ENCODE data around the gene HOXA6.

Gene HOXA6

GRCh38 chr7:27163288-27164044, 15.9 kb upstream of the HOXA6 start:
- WGBS = 16% methylated on average over 24 of the region's 24 CpGs
- Histone ChIP-seq H3K27me3 (ENCODE audit: insufficient read depth, low read length) (peaks cover 100% of the 10 kb centered on the region), H3K4me3 (ENCODE audit: low read length) (no peak overlapping the region), H3K4me1 (ENCODE audit: insufficient read depth, low read length) (no peaks in the 10 kb centered on the region), H3K9me3 (ENCODE audit: insufficient read depth, low read depth, low read length) (0 out of 2 replicates have a peak, but pooled peaks cover 4% of the 10 kb centered on the region), H3K27ac (ENCODE audit: low read depth, low read length) (no peak overlapping the region), H3K36me3 (ENCODE audit: insufficient read depth, low read length) (no peaks in the 10 kb centered on the region), H3K9ac (ENCODE audit: low read depth, low read length) (no peak overlapping the region)

- no peaks in the 10 kb centered on the region for H3K36me3 ChIP-seq (ENCODE audit: insufficient read depth, low read length)
- H3K27ac ChIP-seq (ENCODE audit: low read depth, low read length) = no peak overlapping the region
- H3K4me3 ChIP-seq (ENCODE audit: low read length) = no peak overlapping the region
- H3K4me1 ChIP-seq (ENCODE audit: insufficient read depth, low read length) = no peaks in the 10 kb centered on the region
- H3K27me3 ChIP-seq (ENCODE audit: insufficient read depth, low read length) = peaks cover 100% of the 10 kb centered on the region
- 70% methylated on average over 6 of the region's 7 CpGs for WGBS
- no peak overlapping the region for H3K9ac ChIP-seq (ENCODE audit: low read depth, low read length)
- H3K9me3 ChIP-seq (ENCODE audit: insufficient read depth, low read depth, low read length) = 0 out of 2 replicates have a peak, but pooled peaks cover 4% of the 10 kb centered on the region
Observed at GRCh38 chr7:27162561-27163287, 15.2 kb upstream of the HOXA6 start.

GRCh38 chr7:27161721-27162560, 14.4 kb upstream of the HOXA6 start:
- Histone ChIP-seq H3K27ac (ENCODE audit: low read depth, low read length) (no peak overlapping the region), H3K9me3 (ENCODE audit: insufficient read depth, low read depth, low read length) (peaks cover 7% of the 10 kb centered on the region; the same call in 1 of the 2 replicates), H3K4me1 (ENCODE audit: insufficient read depth, low read length) (no peaks in the 10 kb centered on the region), H3K27me3 (ENCODE audit: insufficient read depth, low read length) (peaks cover 100% of the 10 kb centered on the region), H3K9ac (ENCODE audit: low read depth, low read length) (no peak overlapping the region), H3K36me3 (ENCODE audit: insufficient read depth, low read length) (no peaks in the 10 kb centered on the region), H3K4me3 (ENCODE audit: low read length) (no peak overlapping the region)
- 17% methylated on average over 28 of the region's 30 CpGs for WGBS

GRCh38 chr7:27161214-27161720, 13.7 kb upstream of the HOXA6 start:
- H3K4me1 ChIP-seq (ENCODE audit: insufficient read depth, low read length) = no peaks in the 10 kb centered on the region; the same call in 1 of the 2 replicates
- no peak overlapping the region for H3K9ac ChIP-seq (ENCODE audit: low read depth, low read length)
- no peaks in the 10 kb centered on the region for H3K36me3 ChIP-seq (ENCODE audit: insufficient read depth, low read length)
- H3K9me3 ChIP-seq (ENCODE audit: insufficient read depth, low read depth, low read length) = peaks cover 8% of the 10 kb centered on the region; the same call in 1 of the 2 replicates
- H3K4me3 ChIP-seq (ENCODE audit: low read length) = peak overlapping the region; percentile 50
- H3K27me3 ChIP-seq (ENCODE audit: insufficient read depth, low read length) = peaks cover 100% of the 10 kb centered on the region
- WGBS = 7% methylated on average over 22 of the region's 27 CpGs
- H3K27ac ChIP-seq (ENCODE audit: low read depth, low read length) = no peak overlapping the region

GRCh38 chr7:27160546-27161213, 13.1 kb upstream of the HOXA6 start:
- Histone ChIP-seq H3K9me3 (ENCODE audit: insufficient read depth, low read depth, low read length) (peaks cover 8% of the 10 kb centered on the region; the same call in 1 of the 2 replicates), H3K9ac (ENCODE audit: low read depth, low read length) (no peak overlapping the region), H3K27ac (ENCODE audit: low read depth, low read length) (no peak overlapping the region), H3K27me3 (ENCODE audit: insufficient read depth, low read length) (peaks cover 100% of the 10 kb centered on the region), H3K36me3 (ENCODE audit: insufficient read depth, low read length) (no peaks in the 10 kb centered on the region), H3K4me1 (ENCODE audit: insufficient read depth, low read length) (no peaks in the 10 kb centered on the region; the same call in 1 of the 2 replicates), H3K4me3 (ENCODE audit: low read length) (peak overlapping the region; percentile 50)
- 6% methylated on average over 54 of the region's 54 CpGs for WGBS

GRCh38 chr7:27160145-27160545, 12.6 kb upstream of the HOXA6 start:
- 73% methylated on average over 19 of the region's 23 CpGs for whole genome bisulfite sequencing
- Histone ChIP-seq H3K9ac (ENCODE audit: low read depth, low read length) (no peak overlapping the region), H3K27ac (ENCODE audit: low read depth, low read length) (no peak overlapping the region), H3K36me3 (ENCODE audit: insufficient read depth, low read length) (no peaks in the 10 kb centered on the region), H3K4me1 (ENCODE audit: insufficient read depth, low read length) (no peaks in the 10 kb centered on the region; the same call in 1 of the 2 replicates), H3K27me3 (ENCODE audit: insufficient read depth, low read length) (peaks cover 100% of the 10 kb centered on the region), H3K9me3 (ENCODE audit: insufficient read depth, low read depth, low read length) (peaks cover 3% of the 10 kb centered on the region; the same call in 1 of the 2 replicates), H3K4me3 (ENCODE audit: low read length) (peak overlapping the region; percentile 50; the same call in 1 of the 2 replicates)

GRCh38 chr7:27159266-27160144, 11.9 kb upstream of the HOXA6 start:
- Histone ChIP-seq H3K9ac (ENCODE audit: low read depth, low read length) (no peak overlapping the region), H3K36me3 (ENCODE audit: insufficient read depth, low read length) (no peaks in the 10 kb centered on the region), H3K4me3 (ENCODE audit: low read length) (no peak overlapping the region), H3K4me1 (ENCODE audit: insufficient read depth, low read length) (no peaks in the 10 kb centered on the region; the same call in 1 of the 2 replicates), H3K9me3 (ENCODE audit: insufficient read depth, low read depth, low read length) (peaks cover 3% of the 10 kb centered on the region; the same call in 1 of the 2 replicates), H3K27ac (ENCODE audit: low read depth, low read length) (no peak overlapping the region), H3K27me3 (ENCODE audit: insufficient read depth, low read length) (peaks cover 100% of the 10 kb centered on the region)
- WGBS = 78% methylated on average over 25 of the region's 27 CpGs

- H3K27me3 ChIP-seq (ENCODE audit: insufficient read depth, low read length) = peaks cover 100% of the 10 kb centered on the region
- no peak overlapping the region for H3K9ac ChIP-seq (ENCODE audit: low read depth, low read length)
- 68% methylated on average over 35 of the region's 35 CpGs for WGBS
- no peaks in the 10 kb centered on the region; the same call in 1 of the 2 replicates for H3K4me1 ChIP-seq (ENCODE audit: insufficient read depth, low read length)
- H3K9me3 ChIP-seq (ENCODE audit: insufficient read depth, low read depth, low read length) = peaks cover 3% of the 10 kb centered on the region; the same call in 1 of the 2 replicates
- H3K27ac ChIP-seq (ENCODE audit: low read depth, low read length) = no peak overlapping the region
- H3K36me3 ChIP-seq (ENCODE audit: insufficient read depth, low read length) = no peaks in the 10 kb centered on the region
- H3K4me3 ChIP-seq (ENCODE audit: low read length) = no peak overlapping the region
Observed at GRCh38 chr7:27158436-27159265, 11.1 kb upstream of the HOXA6 start.
